ENCODE data around the gene PDIA6.
"Not testable (repeated sequence)": the region's sequence is repeated elsewhere in the genome, so short reads cannot be mapped to it uniquely, and the experiment has no call there.

Gene PDIA6

GRCh38 chr2:10786240-10786982, 26.2 kb downstream of the PDIA6 start:
- no peak overlapping the region for H3K27ac ChIP-seq
- DNase-seq (ENCODE audit: low read depth, low spot score), result no peak

DNA sequence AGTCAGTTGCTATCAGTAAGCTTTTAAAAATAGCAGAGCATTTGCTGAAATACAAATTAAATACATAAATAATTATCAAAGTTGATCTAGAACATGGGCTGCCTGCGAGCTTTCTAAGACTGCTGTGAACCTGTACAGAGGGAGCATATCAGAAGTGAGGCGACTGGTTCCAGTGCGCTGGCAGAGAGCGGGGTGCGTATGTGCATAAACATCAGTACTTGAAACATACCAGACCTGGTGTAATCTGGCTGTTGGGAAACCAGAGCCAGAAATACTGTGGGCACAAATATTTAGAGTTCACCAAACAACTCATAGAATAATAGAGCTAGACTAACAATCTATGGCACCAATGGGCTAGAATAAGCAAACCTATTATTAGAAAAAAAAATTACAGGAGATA, 27.3 kb downstream of the PDIA6 start:
- H3K27ac ChIP-seq, result no peak overlapping the region
- no peak for DNase-seq (ENCODE audit: low read depth, low spot score)

DNA sequence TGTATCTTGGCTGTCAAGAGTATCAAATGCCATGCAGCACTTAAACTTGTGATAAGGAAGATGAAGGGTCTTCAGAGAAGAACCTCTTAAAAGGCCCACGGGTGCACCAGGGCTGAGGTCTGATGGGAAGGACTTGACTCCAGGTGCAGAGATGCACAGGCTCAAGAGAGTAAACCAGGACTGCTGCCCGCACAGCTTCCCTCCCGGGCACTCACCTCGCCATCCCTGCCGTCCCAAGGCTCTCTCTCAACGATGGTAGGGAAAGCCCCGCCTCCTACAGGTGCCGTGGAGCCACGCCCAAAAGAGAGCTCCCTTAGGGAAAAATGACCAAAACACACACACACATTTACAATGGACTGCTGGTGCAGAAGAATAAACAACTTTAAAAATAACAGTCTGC, 27.9 kb downstream of the PDIA6 start:
- no peak overlapping the region for H3K27ac ChIP-seq
- no peak for DNase-seq (ENCODE audit: low read depth, low spot score)

DNA sequence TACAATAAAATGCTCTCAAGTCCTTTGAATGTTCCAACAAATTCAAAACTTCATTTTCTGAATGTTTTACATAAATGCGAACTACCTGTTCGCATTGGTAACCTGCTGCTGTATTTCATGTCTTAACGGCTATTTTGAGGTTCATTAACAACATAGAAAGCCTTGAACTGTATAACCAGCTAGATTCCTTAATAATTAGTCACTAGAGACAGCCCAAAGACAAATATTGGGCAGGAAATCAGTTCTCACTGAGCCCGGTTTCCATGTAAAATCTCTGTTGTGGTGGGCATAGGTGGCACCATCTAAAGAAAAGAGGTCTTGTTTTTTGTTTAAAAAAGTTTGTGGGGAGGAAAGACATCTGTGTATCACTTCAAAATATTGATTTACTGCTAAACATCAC, 29.2 kb downstream of the PDIA6 start:
- H3K27ac ChIP-seq, result no peak overlapping the region
- no peak for DNase-seq (ENCODE audit: low read depth, low spot score)

- DNase-seq (ENCODE audit: low read depth, low spot score), result no peak
These were observed 30.8 kb downstream of the PDIA6 start for GRCh38 chr2:10781746-10782145.

GRCh38 chr2:10780821-10781220, 31.8 kb downstream of the PDIA6 start:
- H3K27ac ChIP-seq; DNase-seq (ENCODE audit: low read depth, low spot score): not testable (repeated sequence)

More at GRCh38 chr2:10781746-10782145, 30.8 kb downstream of the PDIA6 start:
- no peak overlapping the region for H3K27ac ChIP-seq

- H3K27ac ChIP-seq, result no peak overlapping the region
- DNase-seq (ENCODE audit: low read depth, low spot score), result no peak
These were observed 32.1 kb downstream of the PDIA6 start for GRCh38 chr2:10780491-10780820.

GRCh38 chr2:10779776-10780490, 32.7 kb downstream of the PDIA6 start:
- DNase-seq (ENCODE audit: low read depth, low spot score), result no peak
- no peak overlapping the region for H3K27ac ChIP-seq

- DNase-seq (ENCODE audit: low read depth, low spot score), result no peak
- no peak overlapping the region for H3K27ac ChIP-seq
These were observed 33.9 kb downstream of the PDIA6 start for GRCh38 chr2:10778724-10779115.

DNA sequence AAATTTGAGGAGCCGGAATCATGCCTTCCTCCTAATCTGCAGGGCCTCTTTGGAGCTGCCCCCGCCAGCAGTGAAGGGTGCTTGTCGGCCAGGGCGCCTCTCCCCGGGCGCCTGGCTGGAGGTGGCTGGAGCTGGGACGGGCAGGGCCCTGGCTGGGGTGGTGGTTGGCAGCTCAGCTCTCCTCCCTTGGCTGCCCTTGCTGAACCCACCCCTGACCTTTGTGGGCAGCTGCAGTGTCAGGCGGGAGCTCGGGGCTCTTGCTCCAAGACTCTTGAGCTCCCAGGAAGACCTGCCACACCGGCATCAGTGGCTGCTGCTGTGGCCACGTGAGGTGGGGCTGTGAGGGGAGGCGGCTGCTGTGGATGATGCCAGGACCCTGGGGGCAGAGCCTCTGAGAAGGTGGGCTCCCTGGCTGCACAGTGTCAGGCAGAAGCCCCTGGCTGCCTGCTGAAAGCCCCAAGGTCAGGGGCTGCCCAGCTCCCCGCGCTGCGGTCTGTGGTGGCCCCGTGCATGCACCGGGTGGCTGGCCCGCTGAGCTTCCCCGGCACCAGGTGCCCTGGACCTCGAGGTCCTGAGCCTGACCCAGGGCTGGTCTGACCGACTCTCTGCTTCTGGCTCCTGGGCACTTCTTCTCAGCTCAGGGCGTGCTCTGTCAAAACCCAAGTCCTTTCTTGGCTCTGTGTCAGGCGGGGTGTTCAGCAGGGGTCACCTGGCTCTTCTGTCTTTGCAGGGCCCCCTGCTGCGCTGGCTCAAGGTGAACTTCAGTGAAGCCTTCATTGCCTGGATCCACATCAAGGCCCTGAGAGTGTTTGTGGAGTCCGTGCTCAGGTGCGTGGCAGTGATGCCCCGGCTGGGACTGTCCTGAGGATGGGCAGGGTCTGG, 34.5 kb downstream of the PDIA6 start:
- DNase-seq (ENCODE audit: low read depth, low spot score), result no peak
- H3K27ac ChIP-seq, result no peak overlapping the region

DNA sequence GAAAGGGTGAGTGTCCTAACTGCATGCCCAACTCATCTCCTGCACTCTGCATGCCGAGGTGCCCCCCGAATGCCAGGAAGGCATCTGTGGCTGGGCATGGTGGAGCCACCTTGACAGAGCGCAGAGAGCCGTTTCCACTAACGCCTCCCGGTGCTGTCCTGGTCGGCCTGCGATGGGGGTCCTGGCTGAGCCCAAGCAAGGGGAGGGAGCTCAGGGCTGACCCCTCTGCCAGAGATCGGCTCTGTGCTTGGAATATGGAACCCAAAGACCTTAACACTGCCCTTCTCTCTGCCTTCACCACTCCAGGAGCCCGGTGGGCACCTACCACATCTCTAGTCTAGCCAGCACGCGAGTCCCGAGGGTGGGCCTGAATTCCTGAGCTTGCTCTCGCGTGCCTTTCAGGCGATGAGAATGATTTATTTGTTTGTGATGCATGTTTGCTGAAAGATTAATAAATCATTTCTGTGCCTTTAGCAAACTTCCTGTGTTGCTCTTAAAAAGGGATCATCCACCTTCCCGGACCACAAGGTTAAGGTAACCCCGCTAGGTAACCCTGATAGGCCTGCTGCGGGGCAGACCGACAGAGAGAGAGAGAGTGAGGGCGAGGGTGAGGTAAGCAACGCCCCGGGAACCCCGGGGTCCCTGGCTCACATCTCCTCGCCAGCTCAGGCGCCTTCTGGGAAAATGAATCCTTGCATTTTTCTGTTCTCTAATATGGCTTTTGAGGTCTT, 35.3 kb downstream of the PDIA6 start:
- DNase-seq (ENCODE audit: low read depth, low spot score), result no peak
- no peak overlapping the region for H3K27ac ChIP-seq

- no peak for DNase-seq (ENCODE audit: low read depth, low spot score)
- no peak overlapping the region for H3K27ac ChIP-seq
These were observed 36.2 kb downstream of the PDIA6 start for GRCh38 chr2:10776231-10776977.

- no peak for DNase-seq (ENCODE audit: low read depth, low spot score)
- no peak overlapping the region for H3K27ac ChIP-seq
These were observed 36.8 kb downstream of the PDIA6 start for GRCh38 chr2:10775831-10776230.

- no peak overlapping the region for H3K27ac ChIP-seq
- DNase-seq (ENCODE audit: low read depth, low spot score), result no peak
These were observed 37.4 kb downstream of the PDIA6 start for GRCh38 chr2:10775021-10775780.

DNA sequence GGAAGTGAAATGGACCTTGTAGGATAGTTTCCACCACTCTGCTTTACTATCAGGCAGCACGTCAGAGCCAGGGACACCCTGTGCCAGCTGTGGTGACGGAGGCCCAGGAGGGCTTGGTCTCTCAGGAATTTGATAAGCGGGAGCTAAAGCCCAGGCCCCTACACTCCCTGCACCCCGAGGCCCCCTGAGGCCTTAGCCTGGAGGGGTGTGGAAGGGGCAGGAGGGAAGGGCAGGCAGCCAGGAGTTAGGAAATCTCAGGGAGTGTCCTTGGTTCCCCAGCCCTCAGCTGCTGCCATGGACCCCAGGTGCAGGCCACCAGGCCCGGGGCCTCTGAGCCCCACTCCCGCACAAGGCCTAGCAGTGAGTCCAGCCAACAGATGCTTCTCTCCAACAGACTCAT, 38.2 kb downstream of the PDIA6 start:
- DNase-seq (ENCODE audit: low read depth, low spot score), result no peak
- peak overlapping the region; percentile 2 for H3K27ac ChIP-seq

- peak overlapping the region; percentile 2 for H3K27ac ChIP-seq
- no peak for DNase-seq (ENCODE audit: low read depth, low spot score)
These were observed 38.7 kb downstream of the PDIA6 start for GRCh38 chr2:10773821-10774341.

DNA sequence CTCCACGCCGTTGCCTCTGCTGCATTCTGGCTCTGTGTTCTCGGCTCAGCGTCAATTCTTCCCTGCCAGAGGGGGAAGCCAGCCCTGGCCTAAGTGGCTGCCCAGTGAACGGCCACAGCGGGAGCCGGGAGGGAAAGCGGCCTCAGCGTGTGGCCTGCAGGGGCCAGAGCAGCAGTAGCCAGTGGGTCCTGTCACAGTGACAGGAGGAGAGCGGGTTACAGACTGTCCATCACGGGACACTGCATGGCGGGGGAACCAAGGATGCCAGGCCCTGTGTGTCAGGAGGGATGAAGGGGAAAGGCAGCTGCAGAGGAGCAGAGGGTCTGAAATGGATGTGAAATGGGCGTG, 39.7 kb downstream of the PDIA6 start:
- no peak for DNase-seq (ENCODE audit: low read depth, low spot score)
- no peak overlapping the region for H3K27ac ChIP-seq

DNA sequence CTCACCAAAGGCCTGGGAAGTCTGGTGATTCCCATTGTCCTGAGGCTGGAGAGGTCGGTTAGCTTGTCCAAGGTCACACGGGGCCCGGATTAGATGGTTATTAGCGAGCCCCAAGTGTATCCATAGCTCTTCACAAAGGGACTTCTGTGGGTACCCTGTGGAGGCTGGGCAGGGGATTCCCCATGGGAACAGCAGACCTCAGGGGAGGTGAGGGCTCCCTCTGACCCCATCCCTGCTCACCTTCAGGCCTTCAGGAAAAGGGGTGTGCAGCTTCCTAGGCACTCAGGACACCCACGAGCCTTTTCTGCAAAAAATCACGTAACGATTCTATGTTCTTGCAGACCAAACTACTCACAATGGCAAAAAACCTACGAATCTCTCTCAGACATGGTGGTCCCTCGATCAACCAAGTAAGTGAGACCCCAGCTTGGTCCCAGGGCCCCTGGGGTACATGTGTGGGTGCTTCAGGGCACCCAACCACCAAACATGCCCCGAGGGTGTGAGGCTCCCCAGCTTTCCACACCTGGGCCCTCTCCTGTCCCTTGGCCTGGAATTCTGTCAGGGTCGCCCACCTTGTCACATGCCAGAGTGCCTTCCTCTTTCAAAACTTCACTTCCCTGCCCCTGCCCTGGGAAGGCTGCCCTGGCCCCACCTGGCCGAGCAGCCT, 40.3 kb downstream of the PDIA6 start:
- DNase-seq (ENCODE audit: low read depth, low spot score), result no peak
- no peak overlapping the region for H3K27ac ChIP-seq
